Colonic mucosa (tissue), 4 donors: ENCODE results near the gene WDFY4. TPM values are rescaled to one million over a fixed set of nuclear protein-coding genes. Genes with fewer than 3 reads are reported as not detected.

Experiments
- DNase-seq: peaks from one replicate; pipeline ENCODE4 v3.0.0-alpha.2; 2020
- H3K27ac ChIP-seq: fragments of 200-600 bp; one replicate; pipeline ENCODE4 v1.8.0; 2021
- H3K27me3 ChIP-seq: fragments of 200-600 bp; one replicate; pipeline ENCODE4 v1.8.0; 2021
- H3K36me3 ChIP-seq: fragments of 200-600 bp; one replicate; pipeline ENCODE4 v1.8.0; 2021
- H3K4me1 ChIP-seq: fragments of 200-600 bp; one replicate; pipeline ENCODE4 v1.8.0; 2021; ENCODE audit warnings: mild to moderate bottlenecking
- H3K4me3 ChIP-seq: fragments of 200-600 bp; one replicate; pipeline ENCODE4 v1.8.0; 2021
- H3K9ac ChIP-seq, 2 donors: one replicate each; pipeline ENCODE4 v1.7.0; 2013; ENCODE audit warnings: control low read depth in 2 of 2, low read depth in 2 of 2, low read length in 2 of 2
- H3K9me3 ChIP-seq: fragments of 200-600 bp; one replicate; pipeline ENCODE4 v1.8.0; 2021
- CTCF ChIP-seq: fragments of 200-600 bp; IDR thresholded peaks from one replicate; pipeline ENCODE4 v1.8.0; 2022; ENCODE audit warnings: antibody characterized with exemption, mild to moderate bottlenecking
- intact Hi-C: fragments of 100-400 bp; cut with DNase I; formaldehyde crosslinking; loops from one replicate; pipeline ENCODE4 v1.14.1; 2022
- total RNA-seq, 2 donors: library from RNA; stranded (reverse); fragmentation: NEBNext Ultra II Directional in 1 of 2; extraction: Animal tissue kit (Norgen Biotek cat#: 25700) in 1 of 2; gene quantifications; one replicate each; pipeline ENCODE4 v1.2.1, GENCODE V29; 2021
- donor health status: healthy.
- donor health status: DM: no; HTN: no; CAD: no.
- donor health status: DM: no; HTN: no; CAD: no.

WDFY4 gene
- total RNA-seq, 2 donors from 2014 or later, result 1.5 to 1.6 TPM

GRCh38 chr10:48770561-48771089, 86.0 kb downstream of the WDFY4 start:
- H3K9me3 ChIP-seq, result no peaks in the 10 kb centered on the region
- no peaks in the 10 kb centered on the region for H3K4me1 ChIP-seq
- no peak overlapping the region for H3K9ac ChIP-seq
- no peaks in the 10 kb centered on the region for H3K36me3 ChIP-seq
- no peak for TF ChIP-seq CTCF
- no peak overlapping the region for H3K27ac ChIP-seq
- intact Hi-C loops, result no loop called here
- H3K27me3 ChIP-seq, result no peaks in the 10 kb centered on the region
- no peak overlapping the region for H3K4me3 ChIP-seq
- no peak for DNase-seq

GRCh38 chr10:48771234-48771633, 86.6 kb downstream of the WDFY4 start:
- no peaks in the 10 kb centered on the region for H3K36me3 ChIP-seq
- H3K27ac ChIP-seq, result no peak overlapping the region
- H3K4me3 ChIP-seq, result no peak overlapping the region
- intact Hi-C loops, result no loop called here
- no peak for DNase-seq
- no peak overlapping the region for H3K9ac ChIP-seq
- no peaks in the 10 kb centered on the region for H3K4me1 ChIP-seq
- no peaks in the 10 kb centered on the region for H3K9me3 ChIP-seq
- TF ChIP-seq CTCF, result no peak
- no peaks in the 10 kb centered on the region for H3K27me3 ChIP-seq

GRCh38 chr10:48772059-48772458, 87.4 kb downstream of the WDFY4 start:
- no peaks in the 10 kb centered on the region for H3K4me1 ChIP-seq
- DNase-seq, result no peak
- no peak overlapping the region for H3K27ac ChIP-seq
- intact Hi-C loops, result no loop called here
- no peaks in the 10 kb centered on the region for H3K27me3 ChIP-seq
- TF ChIP-seq CTCF, result no peak
- no peak overlapping the region for H3K9ac ChIP-seq
- H3K9me3 ChIP-seq, result no peaks in the 10 kb centered on the region
- H3K4me3 ChIP-seq, result no peak overlapping the region
- no peaks in the 10 kb centered on the region for H3K36me3 ChIP-seq

GRCh38 chr10:48773580-48773979, 88.9 kb downstream of the WDFY4 start:
- intact Hi-C loops, result no loop called here
- Histone ChIP-seq H3K4me3 (no peak overlapping the region), H3K36me3 (no peaks in the 10 kb centered on the region), H3K4me1 (no peaks in the 10 kb centered on the region), H3K27me3 (no peaks in the 10 kb centered on the region), H3K9ac (no peak overlapping the region), H3K9me3 (no peaks in the 10 kb centered on the region), H3K27ac (no peak overlapping the region)
- TF ChIP-seq CTCF, result no peak
- DNase-seq, result no peak

- Histone ChIP-seq H3K27me3 (no peaks in the 10 kb centered on the region), H3K9ac (no peak overlapping the region), H3K9me3 (no peaks in the 10 kb centered on the region), H3K4me3 (no peak overlapping the region), H3K4me1 (no peaks in the 10 kb centered on the region), H3K27ac (no peak overlapping the region), H3K36me3 (no peaks in the 10 kb centered on the region)
- intact Hi-C loops, result no loop called here
- TF ChIP-seq CTCF, result no peak
- no peak for DNase-seq
These were observed 89.9 kb downstream of the WDFY4 start for GRCh38 chr10:48774416-48775205.
